Mucosa of descending colon (tissue), 3 donors: ENCODE data around the gene TMPRSS11E. TPM values are rescaled to one million over a fixed set of nuclear protein-coding genes. Genes with fewer than 3 reads are reported as not detected.

Experiments used
- ATAC-seq: fragments of 200-7000 bp; cut with Tn5 transposase; one replicate; pipeline ENCODE4 v1.9.1; 2020; ENCODE audit warnings: mild to moderate bottlenecking, moderate library complexity
- DNase-seq, 3 donors: peaks; one replicate each; pipeline ENCODE4 v3.0.0-alpha.2; 2020
- H3K36me3 ChIP-seq: fragments of 200-600 bp; one replicate; pipeline ENCODE4 v1.8.0; 2021; ENCODE audit warnings: low read depth, mild to moderate bottlenecking
- H3K4me1 ChIP-seq: fragments of 200-600 bp; one replicate; pipeline ENCODE4 v1.8.0; 2021; ENCODE audit warnings: low read depth, mild to moderate bottlenecking
- H3K4me3 ChIP-seq: fragments of 200-600 bp; one replicate; pipeline ENCODE4 v1.8.0; 2021; ENCODE audit warnings: mild to moderate bottlenecking
- H3K9me3 ChIP-seq: fragments of 200-600 bp; one replicate; pipeline ENCODE4 v1.8.0; 2021; ENCODE audit warnings: mild to moderate bottlenecking
- intact Hi-C, 2 donors: fragments of 100-400 bp; cut with DNase I in 1 of 2; cut with micrococcal nuclease in 1 of 2; formaldehyde crosslinking; loops; one replicate each; pipeline versions ENCODE4 v1.11.0 to v1.11.1; 2022; cut with DNase I, micrococcal nuclease
- total RNA-seq, 3 donors: library from RNA; stranded (reverse); fragmentation: NEBNext Ultra II Directional in 2 of 3; extraction: Animal tissue kit (Norgen Biotek cat#: 25700) in 2 of 3; gene quantifications; one replicate each; pipeline versions ENCODE4 v1.2.1 to v1.2.4, GENCODE V29; 2021 to 2023
- TF ChIP-seq, protein P1 (sequence below): fragments of 200-600 bp; IDR thresholded peaks from one replicate; pipeline ENCODE4 v1.8.0; 2022; ENCODE audit warnings: antibody characterized with exemption, mild to moderate bottlenecking
- donor health status: DM: no; HTN: no; CAD: no; lungs with moderate emphysema.
- donor health status: DM: no; HTN: no; CAD: no.
- donor health status: DM: no; HTN: yes; CAD: no.

TMPRSS11E gene
- total RNA-seq, 3 donors from 2014 or later: not detected

DNA sequence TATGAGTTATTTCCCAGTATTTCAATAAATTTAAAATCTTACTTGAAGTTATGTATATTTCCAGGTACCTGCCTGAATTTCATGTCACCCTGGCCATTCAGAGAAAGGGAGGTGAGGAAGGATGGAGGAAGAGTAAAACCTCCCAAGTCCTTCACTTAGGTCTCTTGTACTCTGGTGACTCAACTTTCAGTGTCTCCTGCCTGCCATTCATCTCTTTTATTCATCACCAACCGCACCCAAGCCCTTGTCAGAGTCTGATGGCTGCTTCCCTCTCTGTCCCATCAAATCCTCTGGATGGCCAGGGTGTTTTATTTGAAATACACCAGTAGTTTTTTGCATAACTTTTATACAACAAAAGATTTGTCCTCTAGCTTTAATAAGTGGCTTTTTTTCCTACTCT lies 17.8 kb downstream of the TMPRSS11E start:
- TF ChIP-seq, protein P1, sequence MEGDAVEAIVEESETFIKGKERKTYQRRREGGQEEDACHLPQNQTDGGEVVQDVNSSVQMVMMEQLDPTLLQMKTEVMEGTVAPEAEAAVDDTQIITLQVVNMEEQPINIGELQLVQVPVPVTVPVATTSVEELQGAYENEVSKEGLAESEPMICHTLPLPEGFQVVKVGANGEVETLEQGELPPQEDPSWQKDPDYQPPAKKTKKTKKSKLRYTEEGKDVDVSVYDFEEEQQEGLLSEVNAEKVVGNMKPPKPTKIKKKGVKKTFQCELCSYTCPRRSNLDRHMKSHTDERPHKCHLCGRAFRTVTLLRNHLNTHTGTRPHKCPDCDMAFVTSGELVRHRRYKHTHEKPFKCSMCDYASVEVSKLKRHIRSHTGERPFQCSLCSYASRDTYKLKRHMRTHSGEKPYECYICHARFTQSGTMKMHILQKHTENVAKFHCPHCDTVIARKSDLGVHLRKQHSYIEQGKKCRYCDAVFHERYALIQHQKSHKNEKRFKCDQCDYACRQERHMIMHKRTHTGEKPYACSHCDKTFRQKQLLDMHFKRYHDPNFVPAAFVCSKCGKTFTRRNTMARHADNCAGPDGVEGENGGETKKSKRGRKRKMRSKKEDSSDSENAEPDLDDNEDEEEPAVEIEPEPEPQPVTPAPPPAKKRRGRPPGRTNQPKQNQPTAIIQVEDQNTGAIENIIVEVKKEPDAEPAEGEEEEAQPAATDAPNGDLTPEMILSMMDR: no peak

DNA sequence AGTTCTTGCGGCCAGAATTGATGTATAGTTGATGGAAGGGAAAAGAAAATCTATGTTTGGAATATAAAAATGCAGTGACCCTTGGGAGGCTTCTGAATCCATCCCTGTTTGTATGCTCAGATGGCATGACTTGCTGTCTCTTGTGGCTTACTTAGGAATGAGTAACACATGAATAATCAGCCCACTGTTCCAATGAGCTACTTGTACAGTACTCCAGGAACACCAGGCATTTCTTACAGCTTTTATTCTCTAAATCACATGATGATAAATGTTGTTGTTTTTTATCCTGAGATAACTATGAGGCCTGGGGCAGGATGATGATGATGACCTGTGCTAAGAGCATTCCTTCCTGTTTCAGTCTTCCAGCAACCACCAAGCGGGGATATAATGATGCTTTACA lies 18.9 kb downstream of the TMPRSS11E start:
- Histone ChIP-seq H3K9me3 (no peaks in the 10 kb centered on the region), H3K4me1 (no peaks in the 10 kb centered on the region), H3K36me3 (no peaks in the 10 kb centered on the region), H3K4me3 (no peak overlapping the region)
- TF ChIP-seq, protein P1: no peak
- intact Hi-C loops: no loop called here
- ATAC-seq (no peak), DNase-seq (no peak)

More for the DNA sequence above, 17.8 kb downstream of the TMPRSS11E start:
- Histone ChIP-seq H3K4me1 (no peaks in the 10 kb centered on the region), H3K4me3 (no peak overlapping the region), H3K36me3 (no peaks in the 10 kb centered on the region), H3K9me3 (no peaks in the 10 kb centered on the region)
- ATAC-seq: no peak
- intact Hi-C loops: no loop called here
- no peak for DNase-seq

DNA sequence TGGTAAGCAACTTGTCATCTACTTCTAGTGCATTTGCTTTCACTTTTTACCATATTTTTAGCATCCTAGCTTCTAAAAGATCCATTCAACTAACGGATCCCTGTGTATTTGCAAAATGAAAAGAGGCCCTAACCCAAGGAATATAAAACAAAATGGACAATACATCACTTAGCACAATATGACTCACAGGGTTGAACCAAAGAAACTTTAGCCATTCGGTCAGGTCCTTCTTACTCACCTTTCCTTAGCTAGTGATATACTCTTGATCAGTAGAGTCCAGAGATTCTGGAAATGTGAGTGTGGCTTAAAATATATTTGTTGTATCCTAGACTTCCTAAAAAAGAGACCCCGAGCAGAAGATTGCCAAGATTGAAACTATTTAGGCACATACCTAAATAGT lies 19.5 kb downstream of the TMPRSS11E start:
- ATAC-seq: no peak
- TF ChIP-seq, protein P1: no peak

DNA sequence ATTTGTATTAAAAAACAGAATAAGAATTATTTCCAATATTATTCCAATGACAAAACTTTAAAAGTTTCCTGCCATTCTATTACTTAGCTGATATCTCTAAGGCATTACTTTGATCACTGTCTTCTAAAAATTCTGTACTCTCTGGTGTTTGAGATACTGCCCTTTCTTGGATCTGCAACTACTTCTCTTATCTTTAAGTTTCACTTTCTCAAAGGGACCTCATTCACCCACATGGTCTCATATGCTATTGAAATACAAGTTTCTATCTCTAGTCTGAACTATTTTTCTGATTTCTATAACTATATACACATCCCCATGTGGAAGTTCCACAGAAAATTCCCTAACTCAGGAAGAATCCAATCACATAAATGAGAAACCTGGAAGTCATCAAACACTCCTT lies 22.2 kb downstream of the TMPRSS11E start:
- Histone ChIP-seq H3K36me3 (no peaks in the 10 kb centered on the region), H3K4me1 (no peaks in the 10 kb centered on the region), H3K4me3 (no peak overlapping the region), H3K9me3 (no peaks in the 10 kb centered on the region)
- DNase-seq (no peak), ATAC-seq (no peak)
- intact Hi-C loops: no loop called here
- TF ChIP-seq, protein P1: no peak

More for the DNA sequence above, 19.5 kb downstream of the TMPRSS11E start:
- Histone ChIP-seq H3K4me3 (no peak overlapping the region), H3K9me3 (no peaks in the 10 kb centered on the region), H3K36me3 (no peaks in the 10 kb centered on the region), H3K4me1 (no peaks in the 10 kb centered on the region)
- intact Hi-C loops: no loop called here
- no peak for DNase-seq

DNA sequence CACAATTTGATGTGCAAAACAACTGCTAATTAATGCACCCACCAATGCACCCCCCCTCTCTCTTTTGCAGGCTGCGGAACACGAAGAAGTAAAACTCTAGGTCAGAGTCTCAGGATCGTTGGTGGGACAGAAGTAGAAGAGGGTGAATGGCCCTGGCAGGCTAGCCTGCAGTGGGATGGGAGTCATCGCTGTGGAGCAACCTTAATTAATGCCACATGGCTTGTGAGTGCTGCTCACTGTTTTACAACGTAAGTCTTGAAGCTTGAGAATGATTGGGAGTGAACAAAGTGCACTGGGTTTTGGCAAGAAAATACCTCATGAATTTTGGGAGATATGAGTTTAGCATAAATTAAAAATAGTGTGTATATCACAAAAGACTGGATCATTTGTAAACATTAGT lies 28.9 kb downstream of the TMPRSS11E start:
- no peak overlapping the region for H3K4me3 ChIP-seq
- H3K4me1 ChIP-seq: no peaks in the 10 kb centered on the region
- intact Hi-C loops: no loop called here
- no peaks in the 10 kb centered on the region for H3K9me3 ChIP-seq
- no peaks in the 10 kb centered on the region for H3K36me3 ChIP-seq
- TF ChIP-seq, protein P1: no peak
- ATAC-seq (no peak), DNase-seq (no peak)

DNA sequence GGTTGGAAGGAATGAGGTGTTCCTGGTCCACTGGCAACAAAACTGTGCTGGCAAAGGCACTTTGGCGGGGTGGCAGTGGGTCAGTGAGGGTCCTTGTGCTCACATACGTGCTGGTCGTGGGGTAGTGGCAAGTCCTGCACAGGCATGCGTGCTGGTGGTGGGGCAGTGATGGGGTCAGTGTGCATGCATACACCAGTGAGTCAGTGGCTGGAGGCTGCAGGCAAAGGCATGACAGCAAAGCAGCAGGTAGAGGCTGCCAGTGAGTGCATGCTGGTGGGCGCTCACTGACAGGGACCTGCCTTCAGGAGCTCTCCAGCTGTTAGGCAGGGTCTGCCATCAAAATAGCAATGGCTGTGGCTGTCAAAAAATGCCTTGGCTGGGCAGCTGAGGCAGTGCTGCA lies 42.1 kb downstream of the TMPRSS11E start:
- Histone ChIP-seq H3K4me3 (no peak overlapping the region), H3K9me3 (no peaks in the 10 kb centered on the region), H3K4me1 (no peaks in the 10 kb centered on the region), H3K36me3 (no peaks in the 10 kb centered on the region)
- intact Hi-C loops: loop anchor here in 1 of 2 donors (10.0 kb wide), 1 partner anchor 145 kb away; no protein-coding TSS in a partner anchor
- ATAC-seq: no peak
- peak in 1 of 3 donors; percentile 14 for DNase-seq
- TF ChIP-seq, protein P1: no peak
